ENCODE measurements around the gene SLC26A1.

GRCh38 chr4:1012034-1012739 lies 19.0 kb upstream of the SLC26A1 start:
- TF ChIP-seq POLR2A (IDR thresholded peaks at IDR 0.05) = peak in 1 of 3 donors; percentile 10
- TF ChIP-seq CTCF (IDR thresholded peaks at IDR 0.05) = no peak

Data from body of pancreas (tissue), 4 donors.